Measurements from ENCODE around the gene NR2E3. TPM values are rescaled to one million over a fixed set of nuclear protein-coding genes. Genes with fewer than 3 reads are reported as not detected.

NR2E3 gene
- total RNA-seq, 1 donor from 2014 or later = 0.26 TPM

GRCh38 chr15:71775856-71776255 lies 34.5 kb upstream of the NR2E3 start:
- no peak overlapping the region for H3K4me3 ChIP-seq
- ATAC-seq = no peak
- peaks cover 7% of the 10 kb centered on the region for H3K4me1 ChIP-seq
- DNase-seq = no peak
- intact Hi-C loops (cut with DNase I) = no loop called here
- H3K9me3 ChIP-seq = no peaks in the 10 kb centered on the region
- H3K36me3 ChIP-seq = no peaks in the 10 kb centered on the region
- no peak overlapping the region for H3K27ac ChIP-seq
- TF ChIP-seq, protein P1, sequence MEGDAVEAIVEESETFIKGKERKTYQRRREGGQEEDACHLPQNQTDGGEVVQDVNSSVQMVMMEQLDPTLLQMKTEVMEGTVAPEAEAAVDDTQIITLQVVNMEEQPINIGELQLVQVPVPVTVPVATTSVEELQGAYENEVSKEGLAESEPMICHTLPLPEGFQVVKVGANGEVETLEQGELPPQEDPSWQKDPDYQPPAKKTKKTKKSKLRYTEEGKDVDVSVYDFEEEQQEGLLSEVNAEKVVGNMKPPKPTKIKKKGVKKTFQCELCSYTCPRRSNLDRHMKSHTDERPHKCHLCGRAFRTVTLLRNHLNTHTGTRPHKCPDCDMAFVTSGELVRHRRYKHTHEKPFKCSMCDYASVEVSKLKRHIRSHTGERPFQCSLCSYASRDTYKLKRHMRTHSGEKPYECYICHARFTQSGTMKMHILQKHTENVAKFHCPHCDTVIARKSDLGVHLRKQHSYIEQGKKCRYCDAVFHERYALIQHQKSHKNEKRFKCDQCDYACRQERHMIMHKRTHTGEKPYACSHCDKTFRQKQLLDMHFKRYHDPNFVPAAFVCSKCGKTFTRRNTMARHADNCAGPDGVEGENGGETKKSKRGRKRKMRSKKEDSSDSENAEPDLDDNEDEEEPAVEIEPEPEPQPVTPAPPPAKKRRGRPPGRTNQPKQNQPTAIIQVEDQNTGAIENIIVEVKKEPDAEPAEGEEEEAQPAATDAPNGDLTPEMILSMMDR (IDR thresholded peaks at IDR 0.05) = no peak
- no peaks in the 10 kb centered on the region for H3K27me3 ChIP-seq

- no peak overlapping the region for H3K27ac ChIP-seq
These were observed 34.0 kb upstream of the NR2E3 start for GRCh38 chr15:71776304-71776703.

GRCh38 chr15:71777216-71777943 lies 33.0 kb upstream of the NR2E3 start:
- DNase-seq (no peak), ATAC-seq (peak; percentile 23)
- TF ChIP-seq, protein P1 (IDR thresholded peaks at IDR 0.05) = no peak
- intact Hi-C loops (cut with DNase I) = no loop called here
- H3K27me3 ChIP-seq = no peaks in the 10 kb centered on the region
- H3K27ac ChIP-seq = no peak overlapping the region
- no peaks in the 10 kb centered on the region for H3K36me3 ChIP-seq
- no peaks in the 10 kb centered on the region for H3K9me3 ChIP-seq
- peaks cover 7% of the 10 kb centered on the region for H3K4me1 ChIP-seq
- no peak overlapping the region for H3K4me3 ChIP-seq

More at GRCh38 chr15:71776304-71776703, 34.0 kb upstream of the NR2E3 start:
- DNase-seq (no peak), ATAC-seq (no peak)
- H3K4me1 ChIP-seq = peaks cover 7% of the 10 kb centered on the region
- TF ChIP-seq, protein P1 (IDR thresholded peaks at IDR 0.05) = no peak
- H3K36me3 ChIP-seq = no peaks in the 10 kb centered on the region
- no peak overlapping the region for H3K4me3 ChIP-seq
- H3K9me3 ChIP-seq = no peaks in the 10 kb centered on the region
- H3K27me3 ChIP-seq = no peaks in the 10 kb centered on the region
- intact Hi-C loops (cut with DNase I) = no loop called here

- DNase-seq = no peak
- intact Hi-C loops (cut with DNase I) = no loop called here
- H3K9me3 ChIP-seq = no peaks in the 10 kb centered on the region
- peaks cover 7% of the 10 kb centered on the region for H3K4me1 ChIP-seq
- no peak overlapping the region for H3K4me3 ChIP-seq
- TF ChIP-seq, protein P1 (IDR thresholded peaks at IDR 0.05) = no peak
- ATAC-seq = no peak
- no peak overlapping the region for H3K27ac ChIP-seq
- H3K27me3 ChIP-seq = no peaks in the 10 kb centered on the region
- H3K36me3 ChIP-seq = no peaks in the 10 kb centered on the region
These were observed 31.1 kb upstream of the NR2E3 start for GRCh38 chr15:71779073-71779797.

DNA sequence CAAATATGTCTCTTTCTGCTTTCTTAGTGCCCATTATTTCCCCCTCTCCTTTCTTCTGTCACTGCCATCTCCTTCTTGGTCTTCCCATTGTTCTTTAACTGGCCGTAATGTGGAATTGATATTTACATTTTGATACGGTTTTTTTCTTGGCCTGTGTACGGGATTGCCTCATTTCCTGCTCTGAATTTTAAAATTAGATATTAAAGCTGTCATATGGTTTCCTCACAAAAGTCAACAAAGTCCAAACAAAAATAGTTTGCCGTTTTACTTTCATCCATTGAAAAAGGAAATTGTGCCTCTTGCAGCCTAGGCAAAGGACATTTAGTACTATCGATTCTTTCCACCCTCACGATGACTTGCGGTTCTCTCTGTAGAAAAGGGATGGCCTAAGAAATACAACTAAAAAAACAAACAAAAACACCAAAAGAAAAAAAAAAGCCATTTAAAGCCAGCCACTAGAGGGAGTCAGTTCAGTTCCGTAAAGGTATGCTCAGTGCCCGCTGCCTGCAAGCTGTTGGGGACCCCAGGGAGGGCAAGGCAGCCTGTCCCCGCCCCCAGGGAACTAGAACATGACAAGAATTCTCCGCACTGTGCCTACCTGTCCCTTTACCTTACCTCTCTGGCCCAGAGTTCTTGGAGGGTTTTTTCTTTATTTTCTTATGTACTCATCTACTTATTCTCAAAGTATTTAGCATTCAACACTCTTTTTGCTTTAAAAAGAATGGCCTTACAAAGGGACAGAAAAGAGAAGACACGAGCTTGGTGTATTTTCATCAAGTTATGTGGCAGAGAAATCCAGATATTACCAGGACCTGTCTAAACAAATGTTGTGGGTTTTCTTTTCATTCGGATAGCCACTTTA lies 30.0 kb upstream of the NR2E3 start:
- ATAC-seq (peak; percentile 74), DNase-seq (no peak)
- no peaks in the 10 kb centered on the region for H3K36me3 ChIP-seq
- peak overlapping the region; percentile 21 for H3K27ac ChIP-seq
- H3K9me3 ChIP-seq = no peaks in the 10 kb centered on the region
- no peaks in the 10 kb centered on the region for H3K27me3 ChIP-seq
- TF ChIP-seq, protein P1 (IDR thresholded peaks at IDR 0.05) = peak; percentile 75
- H3K4me3 ChIP-seq = no peak overlapping the region
- intact Hi-C loops (cut with DNase I) = no loop called here
- peaks cover 7% of the 10 kb centered on the region for H3K4me1 ChIP-seq
